ENCODE measurements around the gene PRRG3. TPM values are rescaled to one million over a fixed set of nuclear protein-coding genes. Genes with fewer than 3 reads are reported as not detected.
A peak's percentile ranks its signal among the peaks of the same experiment; 100 is the strongest.

Gene PRRG3
- total RNA-seq, 2 experiments from 2014 or later = not detected

DNA sequence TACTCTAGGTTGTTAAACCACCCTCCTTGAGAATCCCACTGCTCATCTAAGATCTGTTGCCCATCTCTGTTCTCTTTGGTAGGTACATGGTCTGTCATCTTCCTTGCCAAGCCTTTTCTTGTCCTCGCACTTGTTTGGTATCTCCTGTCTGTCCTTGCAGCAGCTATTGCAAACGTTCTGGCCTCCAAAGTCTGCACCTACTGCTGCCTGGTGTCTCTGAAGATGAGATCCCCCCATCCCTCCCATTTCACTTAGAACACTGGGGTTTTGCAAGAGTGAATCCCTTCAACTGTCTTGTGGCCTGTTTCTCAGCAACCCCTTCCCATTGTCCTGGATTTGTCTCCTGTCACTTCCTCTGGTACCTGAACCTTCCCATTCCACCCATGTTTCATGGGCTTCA, 40.0 kb downstream of the PRRG3 start:
- Mint-ChIP-seq H3K27me3 (peaks cover 3% of the 10 kb centered on the region), H3K36me3 (no peaks in the 10 kb centered on the region), H3K27ac (no peak overlapping the region), H3K9me3 (no peaks in the 10 kb centered on the region), H3K4me3 (no peak overlapping the region), H3K4me1 (ENCODE audit: low read depth) (no peaks in the 10 kb centered on the region)
- intact Hi-C loops (cut with micrococcal nuclease) = no loop called here
- ChIA-PET POLR2A (no interaction called here), CTCF (no interaction called here)
- DNase-seq = no peak

DNA sequence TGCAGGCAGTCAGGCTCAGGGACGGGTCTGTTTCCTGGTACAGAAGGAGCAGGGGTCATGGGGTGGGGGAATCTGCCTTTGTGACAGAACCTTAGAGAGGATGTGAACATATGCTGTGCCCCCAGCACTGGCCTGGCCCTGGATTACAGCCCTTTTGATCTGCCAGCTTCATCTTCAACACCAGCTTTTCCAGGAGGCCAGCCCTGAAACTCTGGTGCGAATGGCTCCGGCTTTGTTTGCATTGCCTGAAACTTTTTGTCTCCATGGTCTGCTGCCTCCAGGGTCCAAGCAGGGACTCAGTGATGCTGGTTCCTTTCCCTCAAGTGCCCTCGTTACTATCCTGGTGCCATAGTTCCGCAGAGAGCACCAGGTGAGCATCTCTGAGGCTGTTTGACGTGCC, 41.4 kb downstream of the PRRG3 start:
- POLR2A ChIA-PET = no interaction called here
- DNase-seq = no peak

DNA sequence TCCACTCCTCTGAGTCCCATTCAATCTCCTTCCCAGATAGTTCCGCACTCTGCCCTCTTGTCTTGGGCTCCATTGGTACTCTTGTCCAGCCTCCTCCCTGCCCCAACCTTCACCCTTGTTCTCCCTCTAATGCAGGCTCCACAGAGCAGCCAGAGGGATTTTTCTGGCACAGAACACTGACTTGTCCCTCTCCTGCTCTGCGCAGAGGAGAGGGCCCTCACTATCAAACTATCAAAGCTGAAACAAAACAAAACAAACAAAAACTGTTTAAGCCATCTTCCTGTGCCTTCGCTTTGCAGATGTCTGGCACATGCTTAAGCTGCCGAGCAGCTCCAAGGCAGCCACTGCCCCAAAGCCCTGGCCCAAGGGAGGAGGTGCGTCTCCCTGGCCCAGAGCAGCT, 42.2 kb downstream of the PRRG3 start:
- no peak overlapping the region for H3K4me3 Mint-ChIP-seq
- POLR2A ChIA-PET = no interaction called here
- CTCF ChIA-PET = no interaction called here
- H3K27me3 Mint-ChIP-seq = peaks cover 3% of the 10 kb centered on the region
- no peaks in the 10 kb centered on the region for H3K9me3 Mint-ChIP-seq
- no peaks in the 10 kb centered on the region for H3K36me3 Mint-ChIP-seq
- H3K4me1 Mint-ChIP-seq (ENCODE audit: low read depth) = no peaks in the 10 kb centered on the region
- DNase-seq = no peak
- intact Hi-C loops (cut with micrococcal nuclease) = no loop called here
- no peak overlapping the region for H3K27ac Mint-ChIP-seq

More for the DNA sequence above, 41.4 kb downstream of the PRRG3 start:
- Mint-ChIP-seq H3K4me3 (no peak overlapping the region), H3K4me1 (ENCODE audit: low read depth) (no peaks in the 10 kb centered on the region), H3K27ac (no peak overlapping the region), H3K36me3 (no peaks in the 10 kb centered on the region), H3K9me3 (no peaks in the 10 kb centered on the region), H3K27me3 (peaks cover 3% of the 10 kb centered on the region)
- CTCF ChIA-PET = no interaction called here
- intact Hi-C loops (cut with micrococcal nuclease) = no loop called here

DNA sequence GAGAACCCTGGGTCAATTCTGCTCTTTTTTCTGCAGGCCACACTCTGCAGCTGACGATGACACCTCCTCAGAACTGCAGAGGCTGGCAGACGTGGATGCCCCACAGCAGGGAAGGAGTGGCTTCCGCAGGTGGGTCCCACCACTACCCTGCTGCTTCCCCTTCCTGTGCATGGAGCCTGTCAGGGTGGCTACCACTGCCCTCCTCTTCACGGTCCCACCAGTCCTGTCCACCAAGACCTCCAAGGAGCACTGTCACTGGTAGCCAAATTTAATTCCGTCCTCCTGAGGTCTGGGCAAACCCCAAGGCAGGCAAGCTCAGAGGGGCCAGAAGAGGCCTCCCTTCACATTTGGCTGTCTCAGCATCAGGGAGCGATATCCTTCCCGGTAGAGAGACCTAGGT, 43.5 kb downstream of the PRRG3 start:
- no peaks in the 10 kb centered on the region for H3K4me1 Mint-ChIP-seq (ENCODE audit: low read depth)
- DNase-seq = no peak
- POLR2A ChIA-PET = no interaction called here
- no peak overlapping the region for H3K27ac Mint-ChIP-seq
- H3K27me3 Mint-ChIP-seq = peaks cover under 1% of the 10 kb centered on the region
- H3K4me3 Mint-ChIP-seq = no peak overlapping the region
- CTCF ChIA-PET = no interaction called here
- no peaks in the 10 kb centered on the region for H3K9me3 Mint-ChIP-seq
- intact Hi-C loops (cut with micrococcal nuclease) = no loop called here
- no peaks in the 10 kb centered on the region for H3K36me3 Mint-ChIP-seq

DNA sequence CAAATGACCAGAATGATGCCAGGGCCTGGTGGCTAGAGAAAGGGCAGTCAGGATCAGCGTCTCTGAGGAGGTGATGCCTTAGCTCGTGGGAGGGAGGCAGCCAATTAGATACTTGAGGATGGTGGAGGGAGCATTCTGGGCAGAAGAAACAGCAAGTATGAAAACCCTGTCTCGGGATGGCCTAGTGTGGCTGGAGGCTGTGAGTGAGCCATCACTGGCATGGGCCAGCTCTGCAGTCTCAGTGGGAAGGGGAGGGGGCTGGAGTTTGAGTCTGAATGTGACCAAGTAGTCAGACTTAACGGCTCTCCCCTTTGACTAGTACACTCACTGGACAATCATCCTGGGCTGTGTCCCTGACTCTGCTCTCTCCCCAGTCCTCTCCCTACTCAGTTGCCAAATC, 46.3 kb downstream of the PRRG3 start:
- Mint-ChIP-seq H3K4me1 (ENCODE audit: low read depth) (no peaks in the 10 kb centered on the region), H3K4me3 (no peak overlapping the region), H3K27ac (no peak overlapping the region), H3K36me3 (no peaks in the 10 kb centered on the region), H3K9me3 (no peaks in the 10 kb centered on the region), H3K27me3 (no peaks in the 10 kb centered on the region)
- CTCF ChIA-PET = no interaction called here
- POLR2A ChIA-PET = no interaction called here
- DNase-seq = no peak
- intact Hi-C loops (cut with micrococcal nuclease) = no loop called here

DNA sequence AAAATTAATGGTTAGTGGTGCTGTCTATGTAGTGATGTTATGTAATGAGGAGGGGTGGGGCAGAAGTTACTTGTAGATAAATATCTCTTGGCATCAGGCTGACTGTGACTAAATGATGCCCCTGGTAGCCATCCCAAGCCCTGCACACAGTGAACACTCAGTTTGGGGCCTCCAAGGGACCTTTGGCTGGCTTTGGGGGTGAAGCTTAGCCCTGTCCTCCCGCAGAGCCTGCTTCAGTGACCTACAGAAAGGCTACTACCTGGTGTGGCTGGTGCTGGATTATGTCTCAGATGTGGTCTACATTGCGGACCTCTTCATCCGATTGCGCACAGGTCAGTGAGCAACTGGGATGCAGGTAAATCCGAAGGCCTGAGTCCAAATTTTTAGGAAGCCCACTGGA, 47.1 kb downstream of the PRRG3 start:
- no peaks in the 10 kb centered on the region for H3K4me1 Mint-ChIP-seq (ENCODE audit: low read depth)
- H3K4me3 Mint-ChIP-seq = no peak overlapping the region
- CTCF ChIA-PET = no interaction called here

DNA sequence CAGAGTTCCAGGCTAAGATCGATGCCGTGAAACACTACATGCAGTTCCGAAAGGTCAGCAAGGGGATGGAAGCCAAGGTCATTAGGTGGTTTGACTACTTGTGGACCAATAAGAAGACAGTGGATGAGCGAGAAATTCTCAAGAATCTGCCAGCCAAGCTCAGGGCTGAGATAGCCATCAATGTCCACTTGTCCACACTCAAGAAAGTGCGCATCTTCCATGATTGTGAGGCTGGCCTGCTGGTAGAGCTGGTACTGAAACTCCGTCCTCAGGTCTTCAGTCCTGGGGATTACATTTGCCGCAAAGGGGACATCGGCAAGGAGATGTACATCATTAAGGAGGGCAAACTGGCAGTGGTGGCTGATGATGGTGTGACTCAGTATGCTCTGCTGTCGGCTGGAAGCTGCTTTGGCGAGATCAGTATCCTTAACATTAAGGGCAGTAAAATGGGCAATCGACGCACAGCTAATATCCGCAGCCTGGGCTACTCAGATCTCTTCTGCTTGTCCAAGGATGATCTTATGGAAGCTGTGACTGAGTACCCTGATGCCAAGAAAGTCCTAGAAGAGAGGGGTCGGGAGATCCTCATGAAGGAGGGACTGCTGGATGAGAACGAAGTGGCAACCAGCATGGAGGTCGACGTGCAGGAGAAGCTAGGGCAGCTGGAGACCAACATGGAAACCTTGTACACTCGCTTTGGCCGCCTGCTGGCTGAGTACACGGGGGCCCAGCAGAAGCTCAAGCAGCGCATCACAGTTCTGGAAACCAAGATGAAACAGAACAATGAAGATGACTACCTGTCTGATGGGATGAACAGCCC, 48.6 kb downstream of the PRRG3 start:
- CTCF ChIA-PET = no interaction called here
- Mint-ChIP-seq H3K4me1 (ENCODE audit: low read depth) (no peaks in the 10 kb centered on the region), H3K9me3 (no peaks in the 10 kb centered on the region), H3K36me3 (no peaks in the 10 kb centered on the region), H3K27ac (no peak overlapping the region), H3K27me3 (no peaks in the 10 kb centered on the region), H3K4me3 (no peak overlapping the region)
- intact Hi-C loops (cut with micrococcal nuclease) = no loop called here
- no peak for DNase-seq
- POLR2A ChIA-PET = no interaction called here

More for the DNA sequence above, 47.1 kb downstream of the PRRG3 start:
- Mint-ChIP-seq H3K27me3 (no peaks in the 10 kb centered on the region), H3K27ac (no peak overlapping the region), H3K9me3 (no peaks in the 10 kb centered on the region), H3K36me3 (no peaks in the 10 kb centered on the region)
- intact Hi-C loops (cut with micrococcal nuclease) = no loop called here
- POLR2A ChIA-PET = no interaction called here
- no peak for DNase-seq

DNA sequence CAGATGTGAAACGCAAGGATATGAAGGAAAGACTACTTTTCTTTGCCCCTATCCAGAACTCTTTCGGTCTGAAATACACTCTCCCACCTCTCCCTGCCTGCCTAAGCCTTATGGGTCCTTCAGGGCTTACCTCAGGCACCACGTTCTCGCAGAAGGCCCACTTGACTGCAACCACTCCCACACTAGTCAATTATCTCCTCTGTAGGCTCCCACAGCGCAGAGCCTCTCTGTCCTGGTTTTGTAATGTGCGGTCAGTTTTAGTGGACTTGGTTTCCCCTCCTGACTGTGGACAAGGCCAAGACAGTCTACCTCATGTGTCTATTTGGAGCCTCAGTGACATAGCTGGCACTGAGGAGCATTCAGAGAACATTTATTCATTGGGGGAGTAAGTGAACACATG, 50.4 kb downstream of the PRRG3 start:
- ChIA-PET CTCF (no interaction called here), POLR2A (no interaction called here)
- peaks cover under 1% of the 10 kb centered on the region for H3K27me3 Mint-ChIP-seq
- H3K27ac Mint-ChIP-seq = no peak overlapping the region
- DNase-seq = no peak
- intact Hi-C loops (cut with micrococcal nuclease) = no loop called here
- no peaks in the 10 kb centered on the region for H3K9me3 Mint-ChIP-seq
- H3K4me1 Mint-ChIP-seq (ENCODE audit: low read depth) = no peaks in the 10 kb centered on the region
- H3K36me3 Mint-ChIP-seq = no peaks in the 10 kb centered on the region
- H3K4me3 Mint-ChIP-seq = no peak overlapping the region

DNA sequence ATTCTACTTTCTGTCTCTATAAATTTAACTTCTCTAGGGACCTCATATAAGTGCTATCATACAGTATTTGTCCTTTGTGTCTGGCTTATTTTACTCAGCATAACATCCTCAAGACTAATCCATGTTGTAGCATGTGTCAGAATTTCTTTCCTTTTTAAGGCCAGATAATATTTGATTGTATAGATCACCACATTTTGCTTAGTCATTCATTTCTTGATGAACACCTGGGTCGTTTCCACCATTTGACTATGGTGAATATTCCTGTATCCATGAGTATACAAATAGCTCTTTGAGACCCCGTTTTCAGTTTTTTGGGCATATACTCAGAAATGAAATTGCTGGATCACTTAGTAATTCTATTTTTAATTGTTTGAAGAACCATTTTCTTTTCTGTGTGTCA, 51.2 kb downstream of the PRRG3 start:
- no peak overlapping the region for H3K27ac Mint-ChIP-seq
- H3K4me3 Mint-ChIP-seq = no peak overlapping the region
- H3K4me1 Mint-ChIP-seq (ENCODE audit: low read depth) = no peaks in the 10 kb centered on the region
- H3K9me3 Mint-ChIP-seq = no peaks in the 10 kb centered on the region
- no peaks in the 10 kb centered on the region for H3K36me3 Mint-ChIP-seq
- intact Hi-C loops (cut with micrococcal nuclease) = no loop called here
- H3K27me3 Mint-ChIP-seq = peaks cover 8% of the 10 kb centered on the region
- CTCF ChIA-PET = no interaction called here
- POLR2A ChIA-PET = no interaction called here
- no peak for DNase-seq

DNA sequence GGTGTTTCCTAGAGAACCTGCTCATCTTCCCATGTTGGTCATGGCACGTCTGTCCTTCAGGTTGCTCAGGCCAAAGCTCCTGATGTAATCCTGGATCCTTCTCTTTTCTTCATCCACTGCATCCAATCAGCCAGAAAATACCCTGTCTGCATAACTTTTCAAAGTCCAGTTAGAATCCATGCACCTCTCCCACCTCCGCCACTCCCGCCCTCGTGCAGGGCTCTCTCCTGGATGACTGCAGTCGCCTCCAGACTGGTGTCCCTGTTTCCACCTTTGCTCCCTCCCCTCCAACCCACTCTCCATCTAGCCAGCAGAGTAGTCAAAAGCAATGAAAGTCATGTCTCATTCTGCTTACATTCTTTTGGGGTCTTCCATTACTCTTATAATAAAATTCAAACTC, 55.3 kb downstream of the PRRG3 start:
- Mint-ChIP-seq H3K4me3 (no peak overlapping the region), H3K27ac (no peak overlapping the region), H3K36me3 (no peaks in the 10 kb centered on the region), H3K27me3 (peaks cover 8% of the 10 kb centered on the region), H3K4me1 (ENCODE audit: low read depth) (no peaks in the 10 kb centered on the region), H3K9me3 (no peaks in the 10 kb centered on the region)
- no peak for DNase-seq
- ChIA-PET CTCF (interaction anchor here (0.6 to 1.1 kb wide), 2 partner anchors 21 to 223 kb away, joined by 3 read pairs; no protein-coding TSS in a partner anchor), POLR2A (no interaction called here)
- intact Hi-C loops (cut with micrococcal nuclease) = loop anchor here (5.0 kb wide), 1 partner anchor 887 kb away; the partner anchor contains the start of gene GABRQ

DNA sequence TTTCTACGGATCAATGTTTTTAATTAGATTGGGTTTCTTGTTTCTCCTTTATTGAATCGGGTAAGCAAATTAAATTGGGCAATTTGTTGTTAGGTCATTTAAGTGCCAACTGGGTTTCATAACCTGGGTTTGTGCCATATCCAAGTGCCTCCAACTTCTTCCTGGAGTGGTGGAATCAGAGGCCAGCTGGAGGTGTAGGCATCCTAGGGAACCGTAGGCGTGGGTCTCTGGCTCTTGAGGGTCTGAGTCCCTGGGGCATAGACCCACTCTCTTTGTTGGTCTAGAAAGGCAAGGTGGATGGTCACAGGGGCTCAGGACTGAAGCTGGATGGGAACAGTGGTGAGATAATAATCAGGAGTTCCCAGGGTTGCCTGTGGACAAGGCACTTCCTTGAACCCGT, 57.6 kb downstream of the PRRG3 start:
- intact Hi-C loops (cut with micrococcal nuclease) = loop anchor here (5.0 kb wide), 1 partner anchor 884 kb away; the partner anchor contains the start of gene GABRQ
- Mint-ChIP-seq H3K4me1 (ENCODE audit: low read depth) (no peaks in the 10 kb centered on the region), H3K27ac (no peak overlapping the region), H3K9me3 (no peaks in the 10 kb centered on the region), H3K27me3 (peaks cover 8% of the 10 kb centered on the region), H3K36me3 (no peaks in the 10 kb centered on the region), H3K4me3 (no peak overlapping the region)
- ChIA-PET POLR2A (no interaction called here), CTCF (interaction anchor here (1.0 kb wide), 1 partner anchor 880 kb away, joined by 5 read pairs; no protein-coding TSS in a partner anchor)
- no peak for DNase-seq

DNA sequence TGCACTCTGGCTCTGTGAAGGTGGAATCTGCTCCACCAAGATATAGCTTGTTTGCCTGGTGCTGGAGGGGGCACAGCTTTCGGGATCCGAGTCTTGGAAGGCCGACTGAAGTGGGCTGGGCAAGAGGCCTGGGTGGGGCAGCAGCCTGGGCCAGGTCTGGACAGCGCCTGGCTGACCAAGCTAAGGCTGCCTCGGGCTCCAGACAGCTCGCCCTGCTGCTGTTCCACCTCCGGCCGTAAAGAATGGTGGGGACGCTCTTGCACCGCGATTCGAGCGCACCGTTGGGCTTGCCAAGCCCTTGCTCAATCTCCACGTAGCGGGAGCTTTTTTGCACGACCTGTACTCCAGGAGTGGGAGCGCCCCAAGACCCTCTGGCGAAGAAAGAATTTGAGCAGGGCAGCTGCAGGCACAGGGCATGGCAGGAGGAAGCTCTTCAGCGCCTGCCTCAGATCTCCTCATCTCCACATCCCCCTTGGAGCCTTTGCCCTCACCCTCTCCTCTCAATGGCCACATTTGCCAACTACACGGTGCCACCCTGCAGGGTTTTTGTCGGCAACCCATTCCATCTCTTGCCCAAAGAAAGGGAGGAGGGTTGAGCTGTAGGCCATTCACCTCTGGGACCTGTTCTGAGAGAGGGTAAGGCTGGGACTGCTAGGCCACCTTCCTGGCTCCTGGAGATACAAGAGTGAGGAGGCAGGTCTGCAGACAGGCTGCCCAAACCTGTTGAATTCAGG, 58.2 kb downstream of the PRRG3 start:
- DNase-seq = peak; percentile 25
- CTCF ChIA-PET = interaction anchor here (0.7 to 1.0 kb wide), 2 partner anchors 118 to 879 kb away, joined by 4 to 5 read pairs; no protein-coding TSS in a partner anchor
- POLR2A ChIA-PET = no interaction called here

More for the DNA sequence above, 58.2 kb downstream of the PRRG3 start:
- intact Hi-C loops (cut with micrococcal nuclease) = loop anchor here (5.0 kb wide), 1 partner anchor 884 kb away; the partner anchor contains the start of gene GABRQ
- H3K27ac Mint-ChIP-seq = no peak overlapping the region
- no peaks in the 10 kb centered on the region for H3K9me3 Mint-ChIP-seq
- H3K4me3 Mint-ChIP-seq = no peak overlapping the region
- no peaks in the 10 kb centered on the region for H3K4me1 Mint-ChIP-seq (ENCODE audit: low read depth)
- H3K36me3 Mint-ChIP-seq = no peaks in the 10 kb centered on the region
- H3K27me3 Mint-ChIP-seq = peaks cover 8% of the 10 kb centered on the region

Data from activated CD4-positive, alpha-beta memory T cell treated with anti-CD3 and anti-CD28 coated beads for 36 hours (primary cell).